Trophoblast cell (in vitro differentiated cells and primary cell): ENCODE measurements around the gene BAZ1A. TPM values are rescaled to one million over a fixed set of nuclear protein-coding genes. Genes with fewer than 3 reads are reported as not detected.

Experiments used
- DNase-seq, 2 donors: peaks; one replicate each; pipeline ENCODE4 v3.0.0-alpha.2; 2016
- H2AFZ ChIP-seq: 2 replicates; pipeline ENCODE4 v1.6.1; 2013; ENCODE audit warnings: low read length, moderate library complexity, mild to moderate bottlenecking; ENCODE audit not compliant: insufficient read depth, poor library complexity
- H2AK5ac ChIP-seq: 2 replicates; pipeline ENCODE4 v1.6.1; 2013; ENCODE audit warnings: mild to moderate bottlenecking, low read length
- H2BK120ac ChIP-seq: 2 replicates; pipeline ENCODE4 v1.6.1; 2013; ENCODE audit warnings: low read length, mild to moderate bottlenecking, moderate library complexity; ENCODE audit not compliant: insufficient read depth, poor library complexity
- H2BK12ac ChIP-seq: 2 replicates; pipeline ENCODE4 v1.6.1; 2013; ENCODE audit warnings: mild to moderate bottlenecking, low read length, moderate library complexity
- H2BK5ac ChIP-seq: 2 replicates; pipeline ENCODE4 v1.6.1; 2013; ENCODE audit warnings: low read length, low read depth, moderate library complexity, mild to moderate bottlenecking; ENCODE audit not compliant: poor library complexity
- H3K14ac ChIP-seq: 2 replicates; pipeline ENCODE4 v1.6.1; 2013; ENCODE audit warnings: mild to moderate bottlenecking, low read length
- H3K18ac ChIP-seq: 2 replicates; pipeline ENCODE4 v1.6.1; 2013; ENCODE audit warnings: mild to moderate bottlenecking, low read length
- H3K23ac ChIP-seq: 2 replicates; pipeline ENCODE4 v1.6.1; 2013; ENCODE audit warnings: low read length
- H3K27ac ChIP-seq: 2 replicates; pipeline ENCODE4 v1.5.1; 2013; ENCODE audit warnings: low read depth, mild to moderate bottlenecking, inconsistent platforms, low read length, moderate library complexity
- H3K27me3 ChIP-seq: 2 replicates; pipeline ENCODE4 v1.6.1; 2013; ENCODE audit warnings: inconsistent platforms, mild to moderate bottlenecking, low read length, moderate library complexity; ENCODE audit not compliant: insufficient read depth
- H3K36me3 ChIP-seq, 2 experiments: 1 replicate in 1 of 2; 2 replicates in 1 of 2; pipeline ENCODE4 v1.6.1; 2013; ENCODE audit warnings: low read length in 2 of 2, mild to moderate bottlenecking in 2 of 2, moderate library complexity in 1 of 2; ENCODE audit not compliant: insufficient read depth in 2 of 2, control insufficient read depth in 1 of 2
- H3K4ac ChIP-seq: 2 replicates; pipeline ENCODE4 v1.6.1; 2013; ENCODE audit warnings: low read depth, mild to moderate bottlenecking, low read length, moderate library complexity
- H3K4me1 ChIP-seq, 2 experiments: 1 replicate in 1 of 2; 2 replicates in 1 of 2; pipeline ENCODE4 v1.6.1; 2013; ENCODE audit warnings: low read length in 2 of 2, mild to moderate bottlenecking in 2 of 2, moderate library complexity in 1 of 2; ENCODE audit not compliant: insufficient read depth in 2 of 2, control insufficient read depth in 1 of 2
- H3K4me2 ChIP-seq: 2 replicates; pipeline ENCODE4 v1.6.1; 2013; ENCODE audit warnings: inconsistent platforms, mild to moderate bottlenecking, low read length, moderate library complexity
- H3K4me3 ChIP-seq: 2 replicates; pipeline ENCODE4 v1.5.1; 2013; ENCODE audit warnings: mild to moderate bottlenecking, low read depth, low read length, inconsistent platforms
- H3K79me1 ChIP-seq: one replicate; pipeline ENCODE4 v1.6.1; 2013; ENCODE audit warnings: low read length
- H3K79me2 ChIP-seq: 2 replicates; pipeline ENCODE4 v1.6.1; 2013; ENCODE audit warnings: low read length, mild to moderate bottlenecking; ENCODE audit not compliant: control insufficient read depth, insufficient read depth, poor library complexity
- H3K9ac ChIP-seq: 2 replicates; pipeline ENCODE4 v1.6.1; 2013; ENCODE audit warnings: mild to moderate bottlenecking, low read length
- H3K9me3 ChIP-seq: 2 replicates; pipeline ENCODE4 v1.6.1; 2013; ENCODE audit warnings: low read depth, mild to moderate bottlenecking, control low read depth, inconsistent platforms, low read length; ENCODE audit not compliant: insufficient read depth
- H4K12ac ChIP-seq: 2 replicates; pipeline ENCODE4 v1.6.1; 2013; ENCODE audit warnings: low read depth, mild to moderate bottlenecking, low read length, moderate library complexity
- H4K8ac ChIP-seq: 2 replicates; pipeline ENCODE4 v1.6.1; 2013; ENCODE audit warnings: low read depth, mild to moderate bottlenecking, low read length, moderate library complexity
- H4K91ac ChIP-seq: one replicate; pipeline ENCODE4 v1.6.1; 2013; ENCODE audit warnings: low read depth, mild to moderate bottlenecking, low read length, moderate library complexity
- WGBS: extraction: QIAGEN DNeasy Blood & Tissue Kit; methylation state at CpG from one replicate; pipeline ENCODE4 v1.1.7; 2013; ENCODE audit warnings: missing lambda C conversion rate; ENCODE audit not compliant: insufficient read length, insufficient coverage; ENCODE audit errors: extremely low coverage; 5-methylcytosine and 5-hydroxymethylcytosine counted together
- polyA plus RNA-seq: library from polyadenylated mRNA; stranded (reverse); fragments of 200-250 nt; gene quantifications from 2 replicates; pipeline ENCODE4 v1.2.3, GENCODE V29; 2013

The BAZ1A gene, protein sequence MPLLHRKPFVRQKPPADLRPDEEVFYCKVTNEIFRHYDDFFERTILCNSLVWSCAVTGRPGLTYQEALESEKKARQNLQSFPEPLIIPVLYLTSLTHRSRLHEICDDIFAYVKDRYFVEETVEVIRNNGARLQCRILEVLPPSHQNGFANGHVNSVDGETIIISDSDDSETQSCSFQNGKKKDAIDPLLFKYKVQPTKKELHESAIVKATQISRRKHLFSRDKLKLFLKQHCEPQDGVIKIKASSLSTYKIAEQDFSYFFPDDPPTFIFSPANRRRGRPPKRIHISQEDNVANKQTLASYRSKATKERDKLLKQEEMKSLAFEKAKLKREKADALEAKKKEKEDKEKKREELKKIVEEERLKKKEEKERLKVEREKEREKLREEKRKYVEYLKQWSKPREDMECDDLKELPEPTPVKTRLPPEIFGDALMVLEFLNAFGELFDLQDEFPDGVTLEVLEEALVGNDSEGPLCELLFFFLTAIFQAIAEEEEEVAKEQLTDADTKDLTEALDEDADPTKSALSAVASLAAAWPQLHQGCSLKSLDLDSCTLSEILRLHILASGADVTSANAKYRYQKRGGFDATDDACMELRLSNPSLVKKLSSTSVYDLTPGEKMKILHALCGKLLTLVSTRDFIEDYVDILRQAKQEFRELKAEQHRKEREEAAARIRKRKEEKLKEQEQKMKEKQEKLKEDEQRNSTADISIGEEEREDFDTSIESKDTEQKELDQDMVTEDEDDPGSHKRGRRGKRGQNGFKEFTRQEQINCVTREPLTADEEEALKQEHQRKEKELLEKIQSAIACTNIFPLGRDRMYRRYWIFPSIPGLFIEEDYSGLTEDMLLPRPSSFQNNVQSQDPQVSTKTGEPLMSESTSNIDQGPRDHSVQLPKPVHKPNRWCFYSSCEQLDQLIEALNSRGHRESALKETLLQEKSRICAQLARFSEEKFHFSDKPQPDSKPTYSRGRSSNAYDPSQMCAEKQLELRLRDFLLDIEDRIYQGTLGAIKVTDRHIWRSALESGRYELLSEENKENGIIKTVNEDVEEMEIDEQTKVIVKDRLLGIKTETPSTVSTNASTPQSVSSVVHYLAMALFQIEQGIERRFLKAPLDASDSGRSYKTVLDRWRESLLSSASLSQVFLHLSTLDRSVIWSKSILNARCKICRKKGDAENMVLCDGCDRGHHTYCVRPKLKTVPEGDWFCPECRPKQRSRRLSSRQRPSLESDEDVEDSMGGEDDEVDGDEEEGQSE (N-terminal part only)
- polyA plus RNA-seq = 51.4 and 53.7 TPM in 2 replicates

DNA sequence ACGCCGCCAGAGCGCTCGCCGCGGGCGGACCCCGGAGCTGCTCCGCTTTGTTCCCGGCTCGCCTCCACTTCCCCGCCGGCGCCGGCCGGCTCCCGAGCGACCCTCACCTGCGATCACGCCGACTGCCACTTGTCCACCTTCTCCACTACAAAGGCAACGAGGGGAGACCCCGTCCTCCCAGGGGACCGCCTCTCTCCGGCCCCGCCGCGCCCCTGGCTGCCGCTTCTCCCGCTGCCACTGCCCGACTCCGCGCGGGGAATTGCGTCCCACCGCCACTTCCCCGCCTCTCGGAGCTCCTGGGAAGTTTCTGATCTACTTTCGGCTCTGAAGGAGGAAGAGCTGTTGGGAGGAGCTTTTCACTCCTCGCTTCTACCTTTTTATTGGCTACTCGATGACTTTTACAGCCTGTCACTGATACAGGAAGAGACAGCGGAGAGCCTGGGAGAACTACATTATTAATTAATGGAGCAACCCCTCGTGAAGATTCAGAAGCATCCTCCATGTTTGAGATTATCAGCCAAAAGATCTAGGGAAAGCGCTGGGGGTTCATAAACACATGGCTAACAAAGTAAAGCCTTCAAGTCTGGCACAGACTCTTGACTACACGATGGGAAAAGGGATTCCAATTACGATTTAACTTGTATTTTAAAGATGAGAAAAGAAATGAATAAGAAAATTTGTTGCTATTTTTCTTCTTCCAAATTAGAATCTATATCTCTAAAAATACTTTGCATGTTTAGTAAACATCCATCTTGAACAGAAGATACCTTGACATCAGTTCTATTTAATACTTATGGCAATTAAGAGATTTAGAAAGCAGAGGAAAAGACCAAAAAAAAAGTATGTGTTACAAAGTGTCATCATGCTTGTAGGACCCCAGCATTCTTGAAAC, at the start of gene BAZ1A:
TSS of gene BAZ1A (minus strand) at position 330 of the 892 bp plus-strand sequence. CDS start 756 bp downstream, outside the sequence.
- Histone ChIP-seq H3K14ac (peak within 1 kb of the TSS; percentile 87), H4K12ac (peak within 1 kb of the TSS; percentile 96), H2BK12ac (peak within 1 kb of the TSS; percentile 62), H3K4me3 (peak within 1 kb of the TSS; percentile 97), H3K4me2 (peak within 1 kb of the TSS; percentile 68), H2BK5ac (peak within 1 kb of the TSS; percentile 79), H3K18ac (peak within 1 kb of the TSS; percentile 94), H3K79me2 (peaks cover 15% of the 10 kb centered on the region), H3K79me1 (peaks cover 14% of the 10 kb centered on the region), H3K4ac (peak within 1 kb of the TSS; percentile 95), H2AFZ (peak within 1 kb of the TSS; percentile 83), H3K4me1 (no peaks in the 10 kb centered on the region), H2BK120ac (peak within 1 kb of the TSS; percentile 84), H3K9me3 (no peaks in the 10 kb centered on the region), H3K27ac (peak within 1 kb of the TSS; percentile 94), H4K91ac (peak within 1 kb of the TSS; percentile 85), H3K9ac (peak within 1 kb of the TSS; percentile 88), H3K36me3 (peaks cover 0 to 1% of the 10 kb centered on the region in 2 experiments), H2AK5ac (peak within 1 kb of the TSS; percentile 28), H3K27me3 (no peaks in the 10 kb centered on the region), H3K23ac (no peak within 1 kb of the TSS), H4K8ac (peak within 1 kb of the TSS; percentile 91)
- peak; percentile 73 to 91 for DNase-seq
- no CpG with 5 or more reads among the region's 46 CpGs for WGBS

GRCh38 chr14:34920339-34920738, 45.2 kb upstream of the BAZ1A start:
- Histone ChIP-seq H3K79me1 (no peaks in the 10 kb centered on the region), H3K36me3 (no peaks in the 10 kb centered on the region), H2BK120ac (no peak overlapping the region), H2BK12ac (no peak overlapping the region), H3K27me3 (no peaks in the 10 kb centered on the region), H3K9ac (no peak overlapping the region), H3K18ac (no peak overlapping the region), H3K4me1 (no peaks in the 10 kb centered on the region), H2AFZ (no peak overlapping the region), H3K4ac (no peak overlapping the region), H4K12ac (no peak overlapping the region), H3K4me3 (no peak overlapping the region), H4K91ac (no peak overlapping the region), H2BK5ac (no peak overlapping the region), H3K27ac (no peak overlapping the region), H3K9me3 (no peaks in the 10 kb centered on the region), H3K14ac (no peak overlapping the region), H4K8ac (no peak overlapping the region), H3K23ac (no peak overlapping the region), H3K4me2 (no peak overlapping the region), H2AK5ac (no peak overlapping the region), H3K79me2 (no peaks in the 10 kb centered on the region)
- WGBS = no CpG with 5 or more reads among the region's 6 CpGs
- DNase-seq = peak in 1 of 2 donors; percentile 39

- Histone ChIP-seq H4K12ac (no peak overlapping the region), H2AK5ac (no peak overlapping the region)
- no CpG with 5 or more reads among the region's 2 CpGs for WGBS
These were observed 38.5 kb upstream of the BAZ1A start for GRCh38 chr14:34913619-34914018.

More at GRCh38 chr14:34913619-34914018, 38.5 kb upstream of the BAZ1A start:
- no peak overlapping the region for H3K18ac ChIP-seq
- H2BK12ac ChIP-seq = no peak overlapping the region
- H3K4me1 ChIP-seq = no peaks in the 10 kb centered on the region
- H3K23ac ChIP-seq = no peak overlapping the region
- H4K8ac ChIP-seq = no peak overlapping the region
- H4K91ac ChIP-seq = no peak overlapping the region
- no peak overlapping the region for H3K4ac ChIP-seq
- H3K4me3 ChIP-seq = no peak overlapping the region
- no peak for DNase-seq
- no peak overlapping the region for H2BK5ac ChIP-seq
- H3K27ac ChIP-seq = no peak overlapping the region
- H2AFZ ChIP-seq = no peak overlapping the region
- no peak overlapping the region for H3K14ac ChIP-seq
- H3K36me3 ChIP-seq = no peaks in the 10 kb centered on the region
- no peak overlapping the region for H3K9ac ChIP-seq
- no peaks in the 10 kb centered on the region for H3K9me3 ChIP-seq
- no peak overlapping the region for H3K4me2 ChIP-seq
- H3K79me2 ChIP-seq = no peaks in the 10 kb centered on the region
- no peaks in the 10 kb centered on the region for H3K79me1 ChIP-seq
- H2BK120ac ChIP-seq = no peak overlapping the region
- H3K27me3 ChIP-seq = no peaks in the 10 kb centered on the region
